Astrocyte (in vitro differentiated cells and primary cell): Measurements from ENCODE around the gene PDE1C. TPM values are rescaled to one million over a fixed set of nuclear protein-coding genes. Genes with fewer than 3 reads are reported as not detected.

Experiments
- DNase-seq: peaks from one replicate; pipeline ENCODE4 v3.0.0-alpha.2; 2010; ENCODE audit warnings: low read depth
- FAIRE-seq: peaks from 2 replicates; lab custom pipeline; 2011; peaks lifted over from hg19 to GRCh38; lab: Jason Lieb, UNC
- H2AFZ ChIP-seq: 2 replicates; pipeline ENCODE4 v1.6.0; 2012; ENCODE audit warnings: low read depth, low read length, inconsistent platforms
- H3K27ac ChIP-seq: 2 replicates; pipeline ENCODE4 v1.5.1; 2011; ENCODE audit warnings: low read depth, low read length, inconsistent platforms
- H3K27me3 ChIP-seq: 2 replicates; pipeline ENCODE4 v1.6.0; 2011; ENCODE audit warnings: low read length, inconsistent platforms; ENCODE audit not compliant: insufficient read depth
- H3K36me3 ChIP-seq: 2 replicates; pipeline ENCODE4 v1.5.1; 2011; ENCODE audit warnings: low read length, inconsistent platforms; ENCODE audit not compliant: insufficient read depth
- H3K4me1 ChIP-seq: 2 replicates; pipeline ENCODE4 v1.5.1; 2011; ENCODE audit warnings: low read length, inconsistent platforms; ENCODE audit not compliant: insufficient read depth
- H3K4me2 ChIP-seq: 2 replicates; pipeline ENCODE4 v1.6.0; 2012; ENCODE audit warnings: low read length, inconsistent platforms
- H3K4me3 ChIP-seq: 2 replicates; pipeline ENCODE4 v1.5.1; 2011; ENCODE audit warnings: low read depth, mild to moderate bottlenecking, low read length, inconsistent platforms; ENCODE audit not compliant: insufficient read depth
- H3K79me2 ChIP-seq: 2 replicates; pipeline ENCODE4 v1.6.0; 2012; ENCODE audit warnings: mild to moderate bottlenecking, low read length, inconsistent platforms; ENCODE audit not compliant: insufficient read depth
- H3K9ac ChIP-seq: 2 replicates; pipeline ENCODE4 v1.6.0; 2012; ENCODE audit warnings: mild to moderate bottlenecking, low read length, inconsistent platforms
- H3K9me3 ChIP-seq: 2 replicates; pipeline ENCODE4 v1.5.1; 2012; ENCODE audit warnings: low read depth, mild to moderate bottlenecking, low read length, inconsistent platforms; ENCODE audit not compliant: insufficient read depth
- H4K20me1 ChIP-seq: 2 replicates; pipeline ENCODE4 v1.6.0; 2012; ENCODE audit warnings: low read length, inconsistent platforms; ENCODE audit not compliant: insufficient read depth
- H3K27ac Mint-ChIP-seq: one replicate; pipeline ENCODE4 v1.8.0; 2021; ENCODE audit warnings: mild to moderate bottlenecking, mixed read lengths; ENCODE audit not compliant: unreplicated experiment
- H3K27me3 Mint-ChIP-seq: one replicate; pipeline ENCODE4 v1.8.0; 2021; ENCODE audit warnings: low read depth, mixed read lengths; ENCODE audit not compliant: unreplicated experiment
- H3K36me3 Mint-ChIP-seq: one replicate; pipeline ENCODE4 v1.8.0; 2021; ENCODE audit warnings: low read depth, mixed read lengths; ENCODE audit not compliant: unreplicated experiment
- H3K4me1 Mint-ChIP-seq: one replicate; pipeline ENCODE4 v1.8.0; 2021; ENCODE audit warnings: low read depth, mixed read lengths; ENCODE audit not compliant: unreplicated experiment
- H3K4me3 Mint-ChIP-seq: one replicate; pipeline ENCODE4 v1.8.0; 2021; ENCODE audit warnings: mild to moderate bottlenecking, moderate library complexity, mixed read lengths; ENCODE audit not compliant: unreplicated experiment
- H3K9me3 Mint-ChIP-seq: one replicate; pipeline ENCODE4 v1.8.0; 2021; ENCODE audit warnings: mild to moderate bottlenecking, mixed read lengths; ENCODE audit not compliant: unreplicated experiment
- CTCF ChIP-seq: IDR thresholded peaks from 2 replicates; pipeline ENCODE4 v1.5.1; 2011; ENCODE audit warnings: low read depth, mild to moderate bottlenecking, inconsistent platforms, low read length, moderate library complexity; ENCODE audit not compliant: insufficient read depth
- EZH2 ChIP-seq: IDR thresholded peaks from 2 replicates; pipeline ENCODE4 v1.6.1; 2012; ENCODE audit warnings: mild to moderate bottlenecking, low read length, inconsistent platforms; ENCODE audit not compliant: insufficient read depth
- total RNA-seq: library from RNA; stranded (reverse); gene quantifications from 2 replicates; pipeline ENCODE4 v1.2.1, GENCODE V29; 2021

PDE1C gene
- total RNA-seq, 1 donor from 2014 or later = 31.6 TPM

GRCh38 chr7:31939076-31939475 is 131.1 kb downstream of the PDE1C start:
- H3K4me1 Mint-ChIP-seq = peaks cover 10% of the 10 kb centered on the region
- H3K9me3 ChIP-seq = no peaks in the 10 kb centered on the region
- peaks cover 33% of the 10 kb centered on the region for H3K79me2 ChIP-seq
- no peak for DNase-seq
- H3K4me2 ChIP-seq = peak overlapping the region; percentile 11
- H3K27ac Mint-ChIP-seq = no peak overlapping the region
- no peak for FAIRE-seq
- H3K36me3 Mint-ChIP-seq = no peaks in the 10 kb centered on the region
- H3K9ac ChIP-seq = no peak overlapping the region
- H4K20me1 ChIP-seq = no peaks in the 10 kb centered on the region
- no peak overlapping the region for H3K4me3 Mint-ChIP-seq
- peak overlapping the region; percentile 33 for H3K27ac ChIP-seq
- H2AFZ ChIP-seq = no peak overlapping the region
- H3K9me3 Mint-ChIP-seq = peaks cover 2% of the 10 kb centered on the region
- no peak overlapping the region for H3K4me3 ChIP-seq
- peaks cover 2% of the 10 kb centered on the region for H3K27me3 Mint-ChIP-seq
- H3K36me3 ChIP-seq = no peaks in the 10 kb centered on the region
- TF ChIP-seq CTCF (no peak), EZH2 (no peak)
- H3K27me3 ChIP-seq = no peaks in the 10 kb centered on the region
- peaks cover 22% of the 10 kb centered on the region for H3K4me1 ChIP-seq

GRCh38 chr7:31938650-31939049 is 131.6 kb downstream of the PDE1C start:
- Mint-ChIP-seq H3K27me3 (peaks cover 2% of the 10 kb centered on the region), H3K36me3 (no peaks in the 10 kb centered on the region), H3K9me3 (peaks cover 2% of the 10 kb centered on the region), H3K4me1 (peaks cover 10% of the 10 kb centered on the region), H3K27ac (no peak overlapping the region), H3K4me3 (no peak overlapping the region)
- peaks cover 31% of the 10 kb centered on the region for H3K79me2 ChIP-seq
- no peaks in the 10 kb centered on the region for H3K27me3 ChIP-seq
- H3K27ac ChIP-seq = peak overlapping the region; percentile 33
- no peak overlapping the region for H3K9ac ChIP-seq
- DNase-seq (peak; percentile 54), FAIRE-seq (peak; percentile 97)
- no peaks in the 10 kb centered on the region for H3K9me3 ChIP-seq
- H3K4me3 ChIP-seq = no peak overlapping the region
- no peaks in the 10 kb centered on the region for H3K36me3 ChIP-seq
- no peaks in the 10 kb centered on the region for H4K20me1 ChIP-seq
- no peak overlapping the region for H2AFZ ChIP-seq
- H3K4me2 ChIP-seq = peak overlapping the region; percentile 11
- TF ChIP-seq EZH2 (no peak), CTCF (peak; percentile 30)
- H3K4me1 ChIP-seq = peaks cover 22% of the 10 kb centered on the region

GRCh38 chr7:31937982-31938381 is 132.2 kb downstream of the PDE1C start:
- no peak overlapping the region for H3K4me2 ChIP-seq
- peaks cover 25% of the 10 kb centered on the region for H3K4me1 ChIP-seq
- peaks cover 2% of the 10 kb centered on the region for H3K9me3 Mint-ChIP-seq
- H2AFZ ChIP-seq = no peak overlapping the region
- DNase-seq (no peak), FAIRE-seq (no peak)
- no peaks in the 10 kb centered on the region for H3K36me3 Mint-ChIP-seq
- peaks cover 36% of the 10 kb centered on the region for H3K79me2 ChIP-seq
- H3K36me3 ChIP-seq = no peaks in the 10 kb centered on the region
- no peaks in the 10 kb centered on the region for H3K27me3 ChIP-seq
- H3K27ac Mint-ChIP-seq = no peak overlapping the region
- no peak overlapping the region for H3K9ac ChIP-seq
- no peak overlapping the region for H3K4me3 ChIP-seq
- H4K20me1 ChIP-seq = no peaks in the 10 kb centered on the region
- H3K27ac ChIP-seq = no peak overlapping the region
- H3K4me1 Mint-ChIP-seq = peaks cover 10% of the 10 kb centered on the region
- no peak for TF ChIP-seq CTCF
- TF ChIP-seq EZH2 = no peak
- H3K27me3 Mint-ChIP-seq = peaks cover 2% of the 10 kb centered on the region
- H3K9me3 ChIP-seq = no peaks in the 10 kb centered on the region
- H3K4me3 Mint-ChIP-seq = no peak overlapping the region
